HG03095 (cell line): ENCODE results near the gene SMC6.
A peak's percentile ranks its signal among the peaks of the same experiment; 100 is the strongest.

Experiments used
- ATAC-seq: cut with Tn5 transposase; IDR thresholded peaks from one replicate; pipeline ENCODE4 v1.9.1; 2021; ENCODE audit warnings: moderate library complexity; ENCODE audit not compliant: unreplicated experiment

SMC6 gene

GRCh38 chr2:17763641-17764333 is 10.2 kb upstream of the SMC6 start:
- ATAC-seq, result no peak

- no peak for ATAC-seq
Observed at GRCh38 chr2:17762451-17762850, 8.8 kb upstream of the SMC6 start.

- no peak for ATAC-seq
Observed at GRCh38 chr2:17759805-17760204, 6.2 kb upstream of the SMC6 start.

- ATAC-seq, result no peak
Observed at GRCh38 chr2:17758118-17758517, 4.5 kb upstream of the SMC6 start.

GRCh38 chr2:17757321-17757720 is 3.7 kb upstream of the SMC6 start:
- ATAC-seq, result no peak

- no peak for ATAC-seq
Observed at GRCh38 chr2:17756668-17757067, 3.1 kb upstream of the SMC6 start.

GRCh38 chr2:17754773-17755425 is 1.3 kb upstream of the SMC6 start:
- no peak for ATAC-seq

- ATAC-seq, result peak; percentile 35
Observed at GRCh38 chr2:17752892-17753802, 463 bp downstream of the SMC6 start.

GRCh38 chr2:17752246-17752645 is 1.4 kb downstream of the SMC6 start:
- ATAC-seq, result no peak

GRCh38 chr2:17749753-17750438 is 3.7 kb downstream of the SMC6 start:
- peak; percentile 22 for ATAC-seq

GRCh38 chr2:17748745-17749144 is 4.9 kb downstream of the SMC6 start:
- no peak for ATAC-seq

- ATAC-seq, result no peak
Observed at GRCh38 chr2:17747684-17748452, 5.7 kb downstream of the SMC6 start.

GRCh38 chr2:17740203-17740602 is 13.4 kb downstream of the SMC6 start:
- no peak for ATAC-seq

GRCh38 chr2:17736989-17737388 is 16.6 kb downstream of the SMC6 start:
- ATAC-seq, result no peak

GRCh38 chr2:17735864-17736263 is 17.7 kb downstream of the SMC6 start:
- ATAC-seq, result no peak

- ATAC-seq, result no peak
Observed at GRCh38 chr2:17733599-17733998, 20.0 kb downstream of the SMC6 start.

GRCh38 chr2:17729880-17730279 is 23.7 kb downstream of the SMC6 start:
- no peak for ATAC-seq

GRCh38 chr2:17728210-17728609 is 25.4 kb downstream of the SMC6 start:
- no peak for ATAC-seq

GRCh38 chr2:17719562-17720371 is 33.8 kb downstream of the SMC6 start:
- no peak for ATAC-seq

GRCh38 chr2:17718689-17719088 is 34.9 kb downstream of the SMC6 start:
- ATAC-seq, result no peak
